Activated CD4-positive, alpha-beta T cell treated with anti-CD3 and anti-CD28 coated beads, Interleukin-2, Interleukin-4, amounts not matched to agents 100 ng/mL and 50 ng/mL, durations not matched to agents 16 hours and 8 hours (primary cell): ENCODE measurements around the gene UGT1A7.
"Not testable (repeated sequence)": the region's sequence is repeated elsewhere in the genome, so short reads cannot be mapped to it uniquely, and the experiment has no call there.

Source experiments
- DNase-seq: peaks from one replicate; pipeline ENCODE4 v3.0.0-alpha.2; 2020; ENCODE audit warnings: low spot score

The UGT1A7 gene

GRCh38 chr2:233680361-233681045 is 1.2 kb upstream of the UGT1A7 start:
- DNase-seq, result no peak

- DNase-seq, result no peak
These were observed 2.9 kb downstream of the UGT1A7 start for GRCh38 chr2:233684640-233685039.

- no peak for DNase-seq
These were observed 5.2 kb downstream of the UGT1A7 start for GRCh38 chr2:233686928-233687327.

GRCh38 chr2:233688341-233688740 is 6.6 kb downstream of the UGT1A7 start:
- DNase-seq, result no peak

GRCh38 chr2:233689031-233689430 is 7.3 kb downstream of the UGT1A7 start:
- DNase-seq, result no peak

GRCh38 chr2:233689501-233689900 is 7.8 kb downstream of the UGT1A7 start:
- DNase-seq, result no peak

GRCh38 chr2:233690444-233690843 is 8.7 kb downstream of the UGT1A7 start:
- no peak for DNase-seq

GRCh38 chr2:233691443-233692433 is 10.0 kb downstream of the UGT1A7 start:
- no peak for DNase-seq

- no peak for DNase-seq
These were observed 10.9 kb downstream of the UGT1A7 start, which contains the start of gene UGT1A6 for GRCh38 chr2:233692648-233693047. Gene UGT1A6, plus strand, starts transcription at chr2:233692890. Its CDS starts 115 bp downstream, at chr2:233693005.

GRCh38 chr2:233693963-233694362 is 12.3 kb downstream of the UGT1A7 start:
- no peak for DNase-seq

GRCh38 chr2:233698740-233699139 is 17.0 kb downstream of the UGT1A7 start:
- DNase-seq, result no peak

GRCh38 chr2:233699424-233700027 is 17.8 kb downstream of the UGT1A7 start:
- DNase-seq, result no peak

- no peak for DNase-seq
These were observed 18.4 kb downstream of the UGT1A7 start for GRCh38 chr2:233700028-233700635.

GRCh38 chr2:233700842-233701241 is 19.1 kb downstream of the UGT1A7 start:
- not testable (repeated sequence) for DNase-seq

- no peak for DNase-seq
These were observed 20.5 kb downstream of the UGT1A7 start for GRCh38 chr2:233702238-233702637.

- no peak for DNase-seq
These were observed 24.3 kb downstream of the UGT1A7 start for GRCh38 chr2:233705911-233706506.

- no peak for DNase-seq
These were observed 25.0 kb downstream of the UGT1A7 start for GRCh38 chr2:233706720-233707119.

- DNase-seq, result no peak
These were observed 26.4 kb downstream of the UGT1A7 start for GRCh38 chr2:233707940-233708644.

- DNase-seq, result no peak
These were observed 27.2 kb downstream of the UGT1A7 start for GRCh38 chr2:233708942-233709341.

GRCh38 chr2:233711312-233712008 is 29.8 kb downstream of the UGT1A7 start:
- peak; percentile 70 for DNase-seq
